HG03354 (cell line): ENCODE results near the gene SIGLEC8.
"Not testable (repeated sequence)": the region's sequence is repeated elsewhere in the genome, so short reads cannot be mapped to it uniquely, and the experiment has no call there.

Source experiments
- ATAC-seq: cut with Tn5 transposase; IDR thresholded peaks from one replicate; pipeline ENCODE4 v1.9.1; 2021; ENCODE audit warnings: mild to moderate bottlenecking; ENCODE audit not compliant: unreplicated experiment, poor library complexity, severe bottlenecking

The SIGLEC8 gene

GRCh38 chr19:51476164-51476563, 17.9 kb upstream of the SIGLEC8 start:
- ATAC-seq: no peak

- no peak for ATAC-seq
Measured at GRCh38 chr19:51473009-51473707, 14.9 kb upstream of the SIGLEC8 start.

GRCh38 chr19:51472607-51473006, 14.4 kb upstream of the SIGLEC8 start:
- ATAC-seq: no peak

GRCh38 chr19:51471527-51471926, 13.3 kb upstream of the SIGLEC8 start:
- ATAC-seq: no peak

- ATAC-seq: no peak
Measured at GRCh38 chr19:51470966-51471365, 12.7 kb upstream of the SIGLEC8 start.

GRCh38 chr19:51469629-51470028, 11.4 kb upstream of the SIGLEC8 start:
- no peak for ATAC-seq

GRCh38 chr19:51469162-51469561, 10.9 kb upstream of the SIGLEC8 start:
- ATAC-seq: no peak

GRCh38 chr19:51468545-51468920, 10.3 kb upstream of the SIGLEC8 start:
- ATAC-seq: no peak

- ATAC-seq: no peak
Measured at GRCh38 chr19:51467864-51468544, 9.8 kb upstream of the SIGLEC8 start.

- no peak for ATAC-seq
Measured at GRCh38 chr19:51466723-51467122, 8.5 kb upstream of the SIGLEC8 start.

GRCh38 chr19:51463976-51464581, 5.8 kb upstream of the SIGLEC8 start:
- ATAC-seq: not testable (repeated sequence)

- no peak for ATAC-seq
Measured at GRCh38 chr19:51462681-51463080, 4.4 kb upstream of the SIGLEC8 start.

- no peak for ATAC-seq
Measured at GRCh38 chr19:51462276-51462675, 4.0 kb upstream of the SIGLEC8 start.

- no peak for ATAC-seq
Measured at GRCh38 chr19:51461723-51462161, 3.5 kb upstream of the SIGLEC8 start.

- no peak for ATAC-seq
Measured at GRCh38 chr19:51460164-51460992, 2.1 kb upstream of the SIGLEC8 start.

- no peak for ATAC-seq
Measured at GRCh38 chr19:51458899-51459505, 748 bp upstream of the SIGLEC8 start.

GRCh38 chr19:51457351-51458013, 772 bp downstream of the SIGLEC8 start:
- ATAC-seq: no peak

GRCh38 chr19:51456541-51457290, 1.5 kb downstream of the SIGLEC8 start:
- no peak for ATAC-seq
